HuH-7 (cell line): Measurements from ENCODE around the gene KDM5B.

Experiments used
- DNase-seq: peaks from one replicate; pipeline ENCODE4 v3.0.0; 2011; ENCODE audit warnings: low spot score

The KDM5B gene

GRCh38 chr1:202711949-202712635 is 96.1 kb downstream of the KDM5B start:
- DNase-seq, result no peak

- DNase-seq, result peak; percentile 72
These were observed 97.9 kb downstream of the KDM5B start, which contains the start of gene SYT2 for GRCh38 chr1:202710070-202711045. Gene SYT2, minus strand, starts transcription at chr1:202710454. Its CDS starts 104,682 bp downstream, at chr1:202605772.

GRCh38 chr1:202709276-202710041 is 98.8 kb downstream of the KDM5B start:
- peak; percentile 41 for DNase-seq

GRCh38 chr1:202708456-202709275 is 99.6 kb downstream of the KDM5B start:
- DNase-seq, result no peak

GRCh38 chr1:202706851-202707250 is 101.4 kb downstream of the KDM5B start:
- DNase-seq, result no peak

GRCh38 chr1:202704601-202705000 is 103.6 kb downstream of the KDM5B start:
- no peak for DNase-seq

GRCh38 chr1:202703191-202703590 is 105.0 kb downstream of the KDM5B start:
- DNase-seq, result no peak

- no peak for DNase-seq
These were observed 106.1 kb downstream of the KDM5B start for GRCh38 chr1:202702088-202702487.

- no peak for DNase-seq
These were observed 107.0 kb downstream of the KDM5B start for GRCh38 chr1:202701200-202701599.

- DNase-seq, result no peak
These were observed 108.2 kb downstream of the KDM5B start for GRCh38 chr1:202700061-202700460.

- DNase-seq, result no peak
These were observed 109.9 kb downstream of the KDM5B start for GRCh38 chr1:202698276-202698675.

GRCh38 chr1:202697038-202697437 is 111.2 kb downstream of the KDM5B start:
- no peak for DNase-seq

GRCh38 chr1:202694314-202694713 is 113.9 kb downstream of the KDM5B start:
- no peak for DNase-seq

GRCh38 chr1:202692959-202693555 is 115.2 kb downstream of the KDM5B start:
- DNase-seq, result peak; percentile 77

GRCh38 chr1:202691816-202692215 is 116.4 kb downstream of the KDM5B start:
- DNase-seq, result no peak

- no peak for DNase-seq
These were observed 118.5 kb downstream of the KDM5B start for GRCh38 chr1:202689493-202690342.

- DNase-seq, result no peak
These were observed 119.1 kb downstream of the KDM5B start for GRCh38 chr1:202689082-202689481.

- no peak for DNase-seq
These were observed 119.8 kb downstream of the KDM5B start for GRCh38 chr1:202688401-202688800.

- DNase-seq, result no peak
These were observed 120.4 kb downstream of the KDM5B start for GRCh38 chr1:202687798-202688197.

- no peak for DNase-seq
These were observed 120.9 kb downstream of the KDM5B start for GRCh38 chr1:202687370-202687769.
